Stimulated activated CD4-positive, alpha-beta T cell treated with anti-CD3 and anti-CD28 coated beads, Interleukin-12 subunit alpha, Interleukin-12 subunit beta, amount 100 ng/mL, for 4 hours (primary cell): ENCODE measurements around the gene OR5T3.
"Not testable (repeated sequence)": the region's sequence is repeated elsewhere in the genome, so short reads cannot be mapped to it uniquely, and the experiment has no call there.

Experiments used
- DNase-seq: peaks from one replicate; pipeline ENCODE4 v3.0.0-alpha.2; 2020

OR5T3 gene

GRCh38 chr11:56251954-56252353 lies at the start of gene OR5T3:
TSS of gene OR5T3 (plus strand) at chr11:56252254. CDS start at chr11:56252254, 0 bp downstream.
- no peak for DNase-seq

GRCh38 chr11:56207790-56208189 lies 44.3 kb upstream of the OR5T3 start:
- DNase-seq = no peak

GRCh38 chr11:56214537-56214936 lies 37.5 kb upstream of the OR5T3 start:
- DNase-seq = no peak

GRCh38 chr11:56219735-56220134 lies 32.3 kb upstream of the OR5T3 start:
- not testable (repeated sequence) for DNase-seq

- DNase-seq = no peak
These were observed 17.9 kb upstream of the OR5T3 start, which contains the start of gene OR5T2 for GRCh38 chr11:56234155-56234554. TSS of gene OR5T2 (minus strand) at chr11:56234255. CDS start at chr11:56233062, 1,193 bp downstream.

GRCh38 chr11:56271092-56271491 lies 19.0 kb downstream of the OR5T3 start:
- DNase-seq = no peak

GRCh38 chr11:56273854-56274253 lies 21.8 kb downstream of the OR5T3 start, which contains the start of gene OR5T1:
TSS of gene OR5T1 (plus strand) at chr11:56274154. CDS start at chr11:56275639, 1,485 bp downstream.
- no peak for DNase-seq

GRCh38 chr11:56292154-56292553 lies 40.1 kb downstream of the OR5T3 start, which contains the start of gene OR8H1:
TSS of gene OR8H1 (minus strand) at chr11:56292254. CDS start at chr11:56291062, 1,192 bp downstream.
- no peak for DNase-seq

GRCh38 chr11:56296898-56297297 lies 44.8 kb downstream of the OR5T3 start:
- no peak for DNase-seq
